B cell (primary cell): ENCODE results near the gene ZNF423. TPM values are rescaled to one million over a fixed set of nuclear protein-coding genes. Genes with fewer than 3 reads are reported as not detected.

Experiments
- ATAC-seq: fragments of 200-7000 bp; cut with Tn5 transposase; one replicate; pipeline ENCODE4 v1.10.0; 2021; ENCODE audit warnings: low read depth, mild to moderate bottlenecking, moderate number of reproducible peaks, moderate library complexity
- CTCF ChIA-PET: fragments of 350-600 bp; sonication (Branson Sonifier 250); formaldehyde crosslinking; loops from one replicate; lab custom pipeline; 2021; ENCODE audit warnings: antibody characterized with exemption, inconsistent platforms; lab: Charles Lee
- POLR2A ChIA-PET: fragments of 350-600 bp; sonication (Branson Sonifier 250); formaldehyde crosslinking; loops from one replicate; lab custom pipeline; 2021; ENCODE audit warnings: antibody characterized with exemption; lab: Charles Lee
- DNase-seq: peaks from one replicate; pipeline ENCODE4 v3.0.0; 2013
- H2AFZ ChIP-seq: 2 replicates; pipeline ENCODE4 v1.6.1; 2012; ENCODE audit warnings: mild to moderate bottlenecking, low read depth, low read length; ENCODE audit not compliant: insufficient read depth, poor library complexity, severe bottlenecking
- H3K27ac ChIP-seq, 2 donors: 1 replicate in 1 of 2; 2 replicates in 1 of 2; pipeline ENCODE4 v1.5.1; 2012 to 2013; ENCODE audit warnings: low read length in 2 of 2, mild to moderate bottlenecking in 2 of 2, moderate library complexity in 1 of 2
- H3K27me3 ChIP-seq, 4 experiments: fragments of 200-600 bp in 1 of 4; sonication (generic) in 1 of 4; replicated peaks in 1 of 4; 1 replicate in 2 of 4; 2 replicates in 2 of 4; pipeline versions ENCODE4 v1.6.1 to v1.7.0; 2013 to 2016; ENCODE audit warnings: low read length in 3 of 4, mild to moderate bottlenecking in 2 of 4, mixed read lengths in 1 of 4, moderate library complexity in 1 of 4; ENCODE audit not compliant: insufficient read depth in 4 of 4, control insufficient read depth in 3 of 4; ENCODE audit errors: control extremely low read depth in 1 of 4
- H3K36me3 ChIP-seq, 2 experiments: replicated peaks in 1 of 2; 1 replicate in 1 of 2; 2 replicates in 1 of 2; pipeline versions ENCODE4 v1.6.1 to v1.7.1; 2013; ENCODE audit warnings: low read length in 1 of 2; ENCODE audit not compliant: insufficient read depth in 2 of 2, control insufficient read depth in 1 of 2; ENCODE audit errors: control extremely low read depth in 1 of 2, extremely low read depth in 1 of 2
- H3K4me1 ChIP-seq, 2 donors: fragments of 200-600 bp in 1 of 2; sonication (generic) in 1 of 2; 1 replicate in 1 of 2; 2 replicates in 1 of 2; pipeline versions ENCODE4 v1.5.1 to v1.6.1; 2013 to 2017; ENCODE audit warnings: low read length in 2 of 2; ENCODE audit not compliant: control insufficient read depth in 2 of 2, insufficient read depth in 2 of 2
- H3K4me2 ChIP-seq: replicated peaks from 2 replicates; pipeline ENCODE3; 2012; ENCODE audit warnings: mild to moderate bottlenecking, low read depth, low read length; ENCODE audit not compliant: poor library complexity, severe bottlenecking
- H3K4me3 ChIP-seq, 5 experiments: fragments of 200-600 bp in 1 of 5; sonication (generic) in 1 of 5; 1 replicate in 3 of 5; 2 replicates in 2 of 5; pipeline versions ENCODE4 v1.5.1 to v1.7.0; 2011 to 2016; ENCODE audit warnings: low read length in 4 of 5, mild to moderate bottlenecking in 4 of 5, low read depth in 2 of 5, control low read depth in 1 of 5, moderate library complexity in 1 of 5; ENCODE audit not compliant: insufficient read depth in 1 of 5; ENCODE audit errors: control extremely low read depth in 1 of 5, extremely low read depth in 1 of 5
- H3K79me2 ChIP-seq: fragments of 200-600 bp; sonication (generic); one replicate; pipeline ENCODE4 v1.6.0; 2016; ENCODE audit warnings: low read length; ENCODE audit not compliant: control insufficient read depth, insufficient read depth
- H3K9ac ChIP-seq: fragments of 200-600 bp; sonication (generic); 2 replicates; pipeline ENCODE4 v1.6.1; 2017; ENCODE audit warnings: mild to moderate bottlenecking, low read length, moderate library complexity
- H3K9me3 ChIP-seq, 3 donors: one replicate each; pipeline versions ENCODE4 v1.6.1 to v1.7.1; 2013; ENCODE audit warnings: low read length in 2 of 3; ENCODE audit not compliant: control insufficient read depth in 2 of 3, insufficient read depth in 1 of 3; ENCODE audit errors: control extremely low read depth in 1 of 3
- H4K20me1 ChIP-seq: 2 replicates; pipeline ENCODE4 v1.6.0; 2012; ENCODE audit warnings: mild to moderate bottlenecking, low read length; ENCODE audit not compliant: insufficient read depth, control insufficient read depth, poor library complexity, severe bottlenecking
- H3K27ac Mint-ChIP-seq: one replicate; pipeline ENCODE4 v1.8.0; 2021; ENCODE audit warnings: mixed read lengths
- H3K27me3 Mint-ChIP-seq: one replicate; pipeline ENCODE4 v1.8.0; 2021; ENCODE audit warnings: mixed read lengths
- H3K4me1 Mint-ChIP-seq: one replicate; pipeline ENCODE4 v1.8.0; 2021; ENCODE audit warnings: mixed read lengths
- H3K4me3 Mint-ChIP-seq: one replicate; pipeline ENCODE4 v1.8.0; 2021; ENCODE audit warnings: mixed read lengths
- H3K9me3 Mint-ChIP-seq: one replicate; pipeline ENCODE4 v1.8.0; 2022; ENCODE audit warnings: mixed read lengths; ENCODE audit not compliant: insufficient read depth
- CTCF ChIP-seq: fragments of 200-600 bp; IDR thresholded peaks from one replicate; pipeline ENCODE4 v1.8.0; 2022; ENCODE audit warnings: antibody characterized with exemption, mild to moderate bottlenecking
- EZH2 ChIP-seq: IDR thresholded peaks from 2 replicates; pipeline ENCODE4 v1.6.1; 2012; ENCODE audit warnings: borderline replicate concordance, low read depth, mild to moderate bottlenecking, moderate library complexity, low read length; ENCODE audit not compliant: insufficient read depth, poor library complexity, severe bottlenecking
- WGBS: methylation state at CpG from one replicate; pipeline ENCODE4 v1.1.5; 2013; ENCODE audit warnings: missing lambda C conversion rate; ENCODE audit not compliant: insufficient coverage; 5-methylcytosine and 5-hydroxymethylcytosine counted together
- intact Hi-C: fragments of 100-400 bp; cut with micrococcal nuclease; formaldehyde crosslinking; loops from one replicate; pipeline ENCODE4 v1.10.0; 2022
- polyA plus RNA-seq: library from polyadenylated mRNA; depleted of rRNA; stranded (reverse); fragments of >200 nt; gene quantifications from 2 replicates; pipeline ENCODE4 v1.2.3, GENCODE V29; 2012
- total RNA-seq, 2 donors: library from RNA; stranded (reverse); fragments of 120-200 nt in 1 of 2; gene quantifications; 1 replicate in 1 of 2; 2 replicates in 1 of 2; pipeline versions ENCODE4 v1.2.3 to v1.2.4, GENCODE V29; 2013 to 2022

The ZNF423 gene
- total and polyA plus RNA-seq, 2 donors (not counting 1 experiment from before 2014, with no cell fraction given), result not detected

- H4K20me1 ChIP-seq, result no peaks in the 10 kb centered on the region
- no peaks in the 10 kb centered on the region for H3K27me3 Mint-ChIP-seq
- no peaks in the 10 kb centered on the region for H3K79me2 ChIP-seq
- H3K4me1 Mint-ChIP-seq, result no peaks in the 10 kb centered on the region
- intact Hi-C loops, result no loop called here
- TF ChIP-seq EZH2 (no peak), CTCF (no peak)
- ChIA-PET CTCF (no interaction called here), POLR2A (no interaction called here)
- no peak overlapping the region for H2AFZ ChIP-seq
- no peaks in the 10 kb centered on the region for H3K36me3 ChIP-seq
- 83% methylated on average over 10 of the region's 10 CpGs for WGBS
- no peak overlapping the region for H3K4me2 ChIP-seq
- no peak for DNase-seq
- H3K27ac ChIP-seq, result no peak overlapping the region
- no peaks in the 10 kb centered on the region for H3K9me3 Mint-ChIP-seq
- no peak overlapping the region for H3K4me3 Mint-ChIP-seq
- H3K9me3 ChIP-seq, result no peaks in the 10 kb centered on the region
- no peaks in the 10 kb centered on the region for H3K4me1 ChIP-seq
- no peaks in the 10 kb centered on the region for H3K27me3 ChIP-seq
- no peak overlapping the region for H3K9ac ChIP-seq
- ATAC-seq, result no peak
- no peak overlapping the region for H3K27ac Mint-ChIP-seq
- H3K4me3 ChIP-seq, result no peak overlapping the region
These were observed 82.1 kb downstream of the ZNF423 start for GRCh38 chr16:49773534-49774475.

GRCh38 chr16:49767998-49768397 lies 87.9 kb downstream of the ZNF423 start:
- Histone ChIP-seq H4K20me1 (no peaks in the 10 kb centered on the region), H3K9me3 (no peaks in the 10 kb centered on the region), H3K27ac (no peak overlapping the region), H3K27me3 (no peaks in the 10 kb centered on the region), H3K79me2 (no peaks in the 10 kb centered on the region), H3K4me2 (no peak overlapping the region), H3K4me3 (no peak overlapping the region), H3K36me3 (no peaks in the 10 kb centered on the region), H2AFZ (no peak overlapping the region), H3K4me1 (no peaks in the 10 kb centered on the region), H3K9ac (no peak overlapping the region)
- Mint-ChIP-seq H3K9me3 (no peaks in the 10 kb centered on the region), H3K4me3 (no peak overlapping the region), H3K27ac (no peak overlapping the region), H3K4me1 (no peaks in the 10 kb centered on the region), H3K27me3 (no peaks in the 10 kb centered on the region)
- 97% methylated on average over 23 of the region's 23 CpGs for WGBS
- TF ChIP-seq CTCF (no peak), EZH2 (no peak)
- ChIA-PET POLR2A (no interaction called here), CTCF (no interaction called here)
- DNase-seq (no peak), ATAC-seq (no peak)
- intact Hi-C loops, result no loop called here
